ENCODE measurements around the gene ATOSB. TPM values are rescaled to one million over a fixed set of nuclear protein-coding genes. Genes with fewer than 3 reads are reported as not detected.

Gene ATOSB
- total and polyA plus RNA-seq, 9 of the 15 experiments (the other 6 are each of a cell fraction or from before 2014, with no cell fraction given): 0.45 to 8.0 (median 4.2) TPM

- TF ChIP-seq DNMT1 (IDR thresholded peaks at IDR 0.05): no peak
- TF ChIP-seq CGGBP1 (CRISPR knock-in tag; IDR thresholded peaks at IDR 0.05): no peak
- TF ChIP-seq FOS (IDR thresholded peaks at IDR 0.05; ENCODE audit: extremely low read depth, insufficient read length): no peak
- TF ChIP-seq, protein P1, sequence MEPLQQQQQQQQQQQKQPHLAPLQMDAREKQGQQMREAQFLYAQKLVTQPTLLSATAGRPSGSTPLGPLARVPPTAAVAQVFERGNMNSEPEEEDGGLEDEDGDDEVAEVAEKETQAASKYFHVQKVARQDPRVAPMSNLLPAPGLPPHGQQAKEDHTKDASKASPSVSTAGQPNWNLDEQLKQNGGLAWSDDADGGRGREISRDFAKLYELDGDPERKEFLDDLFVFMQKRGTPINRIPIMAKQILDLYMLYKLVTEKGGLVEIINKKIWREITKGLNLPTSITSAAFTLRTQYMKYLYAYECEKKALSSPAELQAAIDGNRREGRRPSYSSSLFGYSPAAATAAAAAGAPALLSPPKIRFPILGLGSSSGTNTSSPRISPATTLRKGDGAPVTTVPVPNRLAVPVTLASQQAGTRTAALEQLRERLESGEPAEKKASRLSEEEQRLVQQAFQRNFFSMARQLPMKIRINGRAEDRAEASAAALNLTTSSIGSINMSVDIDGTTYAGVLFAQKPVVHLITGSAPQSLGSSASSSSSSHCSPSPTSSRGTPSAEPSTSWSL (CRISPR knock-in tag; IDR thresholded peaks at IDR 0.05; ENCODE audit: borderline replicate concordance): no peak
- TF ChIP-seq, protein P2, sequence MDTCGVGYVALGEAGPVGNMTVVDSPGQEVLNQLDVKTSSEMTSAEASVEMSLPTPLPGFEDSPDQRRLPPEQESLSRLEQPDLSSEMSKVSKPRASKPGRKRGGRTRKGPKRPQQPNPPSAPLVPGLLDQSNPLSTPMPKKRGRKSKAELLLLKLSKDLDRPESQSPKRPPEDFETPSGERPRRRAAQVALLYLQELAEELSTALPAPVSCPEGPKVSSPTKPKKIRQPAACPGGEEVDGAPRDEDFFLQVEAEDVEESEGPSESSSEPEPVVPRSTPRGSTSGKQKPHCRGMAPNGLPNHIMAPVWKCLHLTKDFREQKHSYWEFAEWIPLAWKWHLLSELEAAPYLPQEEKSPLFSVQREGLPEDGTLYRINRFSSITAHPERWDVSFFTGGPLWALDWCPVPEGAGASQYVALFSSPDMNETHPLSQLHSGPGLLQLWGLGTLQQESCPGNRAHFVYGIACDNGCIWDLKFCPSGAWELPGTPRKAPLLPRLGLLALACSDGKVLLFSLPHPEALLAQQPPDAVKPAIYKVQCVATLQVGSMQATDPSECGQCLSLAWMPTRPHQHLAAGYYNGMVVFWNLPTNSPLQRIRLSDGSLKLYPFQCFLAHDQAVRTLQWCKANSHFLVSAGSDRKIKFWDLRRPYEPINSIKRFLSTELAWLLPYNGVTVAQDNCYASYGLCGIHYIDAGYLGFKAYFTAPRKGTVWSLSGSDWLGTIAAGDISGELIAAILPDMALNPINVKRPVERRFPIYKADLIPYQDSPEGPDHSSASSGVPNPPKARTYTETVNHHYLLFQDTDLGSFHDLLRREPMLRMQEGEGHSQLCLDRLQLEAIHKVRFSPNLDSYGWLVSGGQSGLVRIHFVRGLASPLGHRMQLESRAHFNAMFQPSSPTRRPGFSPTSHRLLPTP (IDR thresholded peaks at IDR 0.05; ENCODE audit: borderline replicate concordance, extremely low read depth, insufficient read length): no peak
- TF ChIP-seq MCM3 (IDR thresholded peaks at IDR 0.05): no peak
- 0 out of 2 replicates have a peak, but pooled peaks have one; percentile 31 for TF ChIP-seq BRD4 (IDR thresholded peaks at IDR 0.05)
- no peak for TF ChIP-seq ZNF133 (CRISPR knock-in tag; IDR thresholded peaks at IDR 0.05)
- TF ChIP-seq MAFG (tag; conservative IDR thresholded peaks at IDR 0.05): peak; percentile 64
- TF ChIP-seq E2F1 (CRISPR knock-in tag; IDR thresholded peaks at IDR 0.05): peak; percentile 75; the same call in 1 of the 2 replicates
- peak; percentile 6; the same call in 1 of the 2 replicates for TF ChIP-seq TCF3 (CRISPR knock-in tag; IDR thresholded peaks at IDR 0.05)
- no peak for TF ChIP-seq GTF2F1 (IDR thresholded peaks at IDR 0.05; ENCODE audit: low read depth, low read length)
- TF ChIP-seq ESRRA (IDR thresholded peaks at IDR 0.05; ENCODE audit: borderline replicate concordance, low read depth): peak; percentile 15; the same call in 1 of the 2 replicates
- TF ChIP-seq ZBTB34 (CRISPR knock-in tag; IDR thresholded peaks at IDR 0.05): no peak
- TF ChIP-seq TAF1 (IDR thresholded peaks at IDR 0.05; ENCODE audit: control insufficient read depth, extremely low read depth, insufficient read depth, low read length, severe bottlenecking): peak; percentile 62
- TF ChIP-seq ZBTB17 (CRISPR knock-in tag; IDR thresholded peaks at IDR 0.05): peak; percentile 30; the same call in 1 of the 2 replicates
- no peak for TF ChIP-seq FOXA3 (CRISPR knock-in tag; conservative IDR thresholded peaks at IDR 0.05 in 1 of 2, IDR thresholded peaks at IDR 0.05 in 1 of 2)
- TF ChIP-seq, protein P3, sequence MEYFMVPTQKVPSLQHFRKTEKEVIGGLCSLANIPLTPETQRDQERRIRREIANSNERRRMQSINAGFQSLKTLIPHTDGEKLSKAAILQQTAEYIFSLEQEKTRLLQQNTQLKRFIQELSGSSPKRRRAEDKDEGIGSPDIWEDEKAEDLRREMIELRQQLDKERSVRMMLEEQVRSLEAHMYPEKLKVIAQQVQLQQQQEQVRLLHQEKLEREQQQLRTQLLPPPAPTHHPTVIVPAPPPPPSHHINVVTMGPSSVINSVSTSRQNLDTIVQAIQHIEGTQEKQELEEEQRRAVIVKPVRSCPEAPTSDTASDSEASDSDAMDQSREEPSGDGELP (CRISPR knock-in tag; IDR thresholded peaks at IDR 0.05; ENCODE audit: borderline replicate concordance): peak; percentile 82; the same call in 1 of the 2 replicates
Observed at GRCh38 chr9:35071814-35072460, 43.7 kb downstream of the ATOSB start (continued).
